ENCODE results near the gene MCTS1.
"Not testable (repeated sequence)": the region's sequence is repeated elsewhere in the genome, so short reads cannot be mapped to it uniquely, and the experiment has no call there.

MCTS1 gene

DNA sequence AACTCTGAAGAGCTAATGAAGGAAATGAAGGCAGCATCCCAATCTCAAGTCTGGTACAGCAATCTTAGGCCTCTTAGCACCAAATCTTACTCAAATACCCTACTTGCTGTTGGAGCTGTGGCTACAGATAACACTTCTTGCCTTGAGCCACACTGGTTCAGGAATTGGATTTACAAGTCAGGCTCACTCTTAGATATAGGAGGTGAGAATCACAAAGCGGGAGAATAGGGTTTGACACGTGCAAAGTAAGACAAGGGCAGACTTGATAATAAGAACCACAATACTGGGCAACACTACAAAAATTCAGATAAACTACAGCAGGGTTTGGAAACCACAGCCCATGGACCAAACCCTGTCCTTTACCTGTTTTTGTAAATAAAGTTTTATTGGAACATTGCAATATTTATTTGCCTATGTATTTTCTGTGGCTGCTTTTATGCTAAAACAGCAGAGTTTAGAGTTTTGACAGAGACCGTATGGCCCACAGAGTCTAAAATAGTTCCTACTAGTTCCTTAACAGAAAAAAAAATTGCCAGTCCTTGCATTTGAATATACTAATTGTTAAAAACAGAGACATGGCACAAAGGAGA, 33.8 kb upstream of the MCTS1 start:
- no peaks in the 10 kb centered on the region for H3K27me3 ChIP-seq (ENCODE audit: control insufficient read depth, insufficient read depth, low read length)
- no peaks in the 10 kb centered on the region for H3K4me1 ChIP-seq (ENCODE audit: control insufficient read depth, insufficient read depth, low read length)
- no peaks in the 10 kb centered on the region for H3K36me3 ChIP-seq (ENCODE audit: control insufficient read depth, insufficient read depth, low read length)
- H3K27ac ChIP-seq (ENCODE audit: low read depth, low read length) = no peak overlapping the region
- no peak overlapping the region for H3K9ac ChIP-seq (ENCODE audit: low read length)
- no peak overlapping the region for H3K4me3 ChIP-seq (ENCODE audit: low read length)

DNA sequence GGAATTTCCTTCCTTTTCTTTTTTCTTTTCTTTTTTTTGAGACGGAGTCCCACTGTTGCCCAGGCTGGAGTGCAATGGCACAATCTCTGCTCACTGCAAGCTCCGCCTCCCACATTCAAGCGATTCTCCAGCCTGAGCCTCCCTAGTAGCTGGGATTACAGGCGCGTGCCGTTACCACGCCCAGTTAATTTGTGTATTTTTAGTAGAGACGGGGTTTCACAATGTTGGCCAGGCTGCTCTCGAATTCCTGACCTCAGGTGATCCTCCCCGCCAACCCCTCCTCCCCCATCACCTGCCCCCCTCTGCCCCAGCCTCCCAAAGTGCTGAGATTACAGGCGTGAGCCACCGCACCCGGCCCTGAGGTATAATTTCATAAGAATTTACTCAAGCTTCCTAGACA, 30.1 kb upstream of the MCTS1 start:
- not testable (repeated sequence) for H3K36me3 ChIP-seq (ENCODE audit: control insufficient read depth, insufficient read depth, low read length); H3K4me1 ChIP-seq (ENCODE audit: control insufficient read depth, insufficient read depth, low read length); H3K27me3 ChIP-seq (ENCODE audit: control insufficient read depth, insufficient read depth, low read length); H3K9ac ChIP-seq (ENCODE audit: low read length); H3K27ac ChIP-seq (ENCODE audit: low read depth, low read length); H3K4me3 ChIP-seq (ENCODE audit: low read length)

- H3K4me3 ChIP-seq (ENCODE audit: low read length) = no peak overlapping the region
- H3K27ac ChIP-seq (ENCODE audit: low read depth, low read length) = no peak overlapping the region
- no peaks in the 10 kb centered on the region for H3K27me3 ChIP-seq (ENCODE audit: control insufficient read depth, insufficient read depth, low read length)
- H3K4me1 ChIP-seq (ENCODE audit: control insufficient read depth, insufficient read depth, low read length) = no peaks in the 10 kb centered on the region
- H3K9ac ChIP-seq (ENCODE audit: low read length) = no peak overlapping the region
- H3K36me3 ChIP-seq (ENCODE audit: control insufficient read depth, insufficient read depth, low read length) = no peaks in the 10 kb centered on the region
Measured at GRCh38 chrX:120575379-120576114, 28.4 kb upstream of the MCTS1 start.

DNA sequence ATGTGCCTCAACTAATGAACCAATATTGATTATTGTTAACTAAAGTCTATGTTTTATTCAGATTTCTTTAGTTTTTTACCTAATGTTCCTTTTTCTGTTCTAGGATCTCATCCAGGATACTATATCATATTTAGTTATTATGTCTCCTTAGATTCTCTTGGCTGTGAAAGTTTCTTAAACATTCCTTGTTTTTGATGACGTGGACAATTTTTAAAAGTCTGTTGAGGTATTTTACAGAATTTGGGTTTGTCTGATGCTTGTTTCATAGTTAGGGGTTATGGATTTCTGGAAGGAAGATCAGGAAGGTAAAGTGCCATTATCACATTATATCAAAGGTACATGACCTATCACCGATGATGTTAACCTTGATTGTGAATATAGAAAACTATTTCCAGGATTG, 18.2 kb upstream of the MCTS1 start:
- no peak overlapping the region for H3K4me3 ChIP-seq (ENCODE audit: low read length)

DNA sequence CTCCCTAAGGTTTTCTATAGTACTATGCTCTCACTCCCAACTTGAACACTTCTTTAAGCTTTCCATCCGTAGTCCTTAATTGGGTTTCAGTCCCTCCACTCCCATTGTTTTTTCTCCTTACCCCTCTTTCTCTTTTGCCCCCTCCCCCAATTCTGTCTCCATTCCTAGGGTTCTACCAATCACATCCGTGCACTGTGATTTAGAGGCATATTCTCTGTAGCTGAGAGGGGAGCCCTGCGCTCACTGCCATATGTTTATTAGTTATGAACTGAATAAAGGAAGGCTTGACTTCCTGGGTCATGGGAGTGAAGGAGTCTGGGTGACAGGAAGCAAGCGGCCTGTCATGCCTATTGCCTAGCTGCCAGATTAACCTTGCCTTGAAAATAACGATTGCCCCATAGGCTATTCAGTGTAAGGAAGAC, 471 bp downstream of the MCTS1 start:
- peak overlapping the region; percentile 57 for H3K9ac ChIP-seq (ENCODE audit: low read length)
- H3K36me3 ChIP-seq (ENCODE audit: control insufficient read depth, insufficient read depth, low read length) = no peaks in the 10 kb centered on the region
- peak overlapping the region; percentile 82 for H3K4me3 ChIP-seq (ENCODE audit: low read length)
- no peaks in the 10 kb centered on the region for H3K27me3 ChIP-seq (ENCODE audit: control insufficient read depth, insufficient read depth, low read length)
- H3K27ac ChIP-seq (ENCODE audit: low read depth, low read length) = peak overlapping the region; percentile 80
- peaks cover 7% of the 10 kb centered on the region for H3K4me1 ChIP-seq (ENCODE audit: control insufficient read depth, insufficient read depth, low read length)

More for the DNA sequence above, 18.2 kb upstream of the MCTS1 start:
- H3K36me3 ChIP-seq (ENCODE audit: control insufficient read depth, insufficient read depth, low read length) = no peaks in the 10 kb centered on the region
- no peaks in the 10 kb centered on the region for H3K4me1 ChIP-seq (ENCODE audit: control insufficient read depth, insufficient read depth, low read length)
- H3K9ac ChIP-seq (ENCODE audit: low read length) = no peak overlapping the region
- no peaks in the 10 kb centered on the region for H3K27me3 ChIP-seq (ENCODE audit: control insufficient read depth, insufficient read depth, low read length)
- no peak overlapping the region for H3K27ac ChIP-seq (ENCODE audit: low read depth, low read length)

- Histone ChIP-seq H3K27ac (ENCODE audit: low read depth, low read length) (no peak overlapping the region), H3K9ac (ENCODE audit: low read length) (no peak overlapping the region), H3K36me3 (ENCODE audit: control insufficient read depth, insufficient read depth, low read length) (no peaks in the 10 kb centered on the region), H3K27me3 (ENCODE audit: control insufficient read depth, insufficient read depth, low read length) (no peaks in the 10 kb centered on the region), H3K4me1 (ENCODE audit: control insufficient read depth, insufficient read depth, low read length) (no peaks in the 10 kb centered on the region), H3K4me3 (ENCODE audit: low read length) (no peak overlapping the region)
Measured at GRCh38 chrX:120612086-120612485, 8.2 kb downstream of the MCTS1 start.

DNA sequence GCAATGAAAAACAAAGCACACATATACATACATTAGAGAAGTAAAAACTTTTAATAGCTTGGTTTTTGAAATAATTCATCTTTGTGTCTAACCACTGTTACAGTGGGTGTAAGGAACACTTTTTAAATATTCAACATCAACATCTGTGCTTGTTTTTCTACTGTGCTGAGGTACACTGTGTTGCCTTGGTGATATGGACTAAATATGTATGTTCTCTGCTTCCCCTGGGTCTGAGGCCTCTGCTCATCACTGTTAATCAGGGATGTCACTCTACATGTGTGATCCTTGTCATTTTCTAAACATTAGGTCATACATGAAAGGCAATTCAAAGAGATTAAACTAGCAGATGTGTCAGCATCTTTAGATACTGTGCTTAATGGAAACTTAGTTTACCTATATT, 10.9 kb downstream of the MCTS1 start:
- Histone ChIP-seq H3K4me1 (ENCODE audit: control insufficient read depth, insufficient read depth, low read length) (no peaks in the 10 kb centered on the region), H3K36me3 (ENCODE audit: control insufficient read depth, insufficient read depth, low read length) (no peaks in the 10 kb centered on the region), H3K4me3 (ENCODE audit: low read length) (no peak overlapping the region), H3K9ac (ENCODE audit: low read length) (no peak overlapping the region), H3K27ac (ENCODE audit: low read depth, low read length) (no peak overlapping the region), H3K27me3 (ENCODE audit: control insufficient read depth, insufficient read depth, low read length) (no peaks in the 10 kb centered on the region)

DNA sequence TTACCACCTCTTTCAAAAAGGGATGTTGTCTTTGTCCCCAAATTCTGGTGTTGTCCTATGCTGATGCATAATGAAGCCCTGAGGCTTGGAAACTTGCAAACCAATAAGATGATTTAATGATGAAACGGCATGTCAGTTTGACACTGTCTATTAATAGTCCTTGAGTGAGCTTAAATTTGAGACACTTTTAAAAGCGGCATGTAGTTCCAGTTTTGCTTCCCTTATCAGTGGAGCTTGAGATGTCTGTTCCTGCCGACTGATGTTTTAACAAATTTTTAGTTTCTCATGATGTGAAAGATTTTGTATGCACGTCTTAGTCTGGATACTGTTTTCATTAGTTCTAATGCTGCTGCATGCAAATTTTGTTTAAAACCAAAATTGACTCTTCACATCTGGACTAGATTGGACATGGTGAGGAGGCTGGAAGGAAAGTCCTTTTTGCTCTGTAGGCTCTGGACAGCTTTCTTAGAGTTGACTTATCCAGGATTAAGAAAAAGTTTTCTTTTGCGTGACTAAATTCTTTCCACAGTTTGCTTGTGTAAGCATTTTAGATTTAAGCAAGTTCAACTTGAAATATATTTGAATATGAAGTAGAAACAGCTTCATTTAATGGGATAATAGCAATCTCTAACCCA, 14.2 kb downstream of the MCTS1 start:
- H3K36me3 ChIP-seq (ENCODE audit: control insufficient read depth, insufficient read depth, low read length) = no peaks in the 10 kb centered on the region
- H3K4me3 ChIP-seq (ENCODE audit: low read length) = no peak overlapping the region

DNA sequence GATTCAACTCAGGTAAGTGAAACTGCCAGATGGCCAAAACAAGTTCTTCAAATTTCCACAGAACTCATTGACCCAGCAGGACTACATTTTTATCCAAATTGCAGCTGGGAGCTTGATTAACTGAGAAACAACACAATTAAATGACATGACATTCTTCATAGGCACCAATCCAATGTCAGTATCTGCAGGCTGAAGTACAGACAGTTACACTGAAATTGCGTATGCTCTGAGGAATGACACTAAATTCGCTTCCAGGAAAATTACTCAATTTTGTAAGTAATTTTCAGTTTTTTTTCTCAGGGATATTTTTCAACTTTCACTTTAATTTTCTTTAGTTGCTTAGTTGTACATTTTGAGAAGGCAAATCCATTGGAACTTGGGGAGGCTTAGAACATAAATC, 21.5 kb downstream of the MCTS1 start:
- Histone ChIP-seq H3K9ac (ENCODE audit: low read length) (no peak overlapping the region), H3K27me3 (ENCODE audit: control insufficient read depth, insufficient read depth, low read length) (no peaks in the 10 kb centered on the region), H3K4me3 (ENCODE audit: low read length) (no peak overlapping the region), H3K27ac (ENCODE audit: low read depth, low read length) (no peak overlapping the region), H3K36me3 (ENCODE audit: control insufficient read depth, insufficient read depth, low read length) (no peaks in the 10 kb centered on the region), H3K4me1 (ENCODE audit: control insufficient read depth, insufficient read depth, low read length) (no peaks in the 10 kb centered on the region)

More for the DNA sequence above, 14.2 kb downstream of the MCTS1 start:
- H3K27ac ChIP-seq (ENCODE audit: low read depth, low read length) = no peak overlapping the region
- no peak overlapping the region for H3K9ac ChIP-seq (ENCODE audit: low read length)
- H3K27me3 ChIP-seq (ENCODE audit: control insufficient read depth, insufficient read depth, low read length) = no peaks in the 10 kb centered on the region
- H3K4me1 ChIP-seq (ENCODE audit: control insufficient read depth, insufficient read depth, low read length) = no peaks in the 10 kb centered on the region

DNA sequence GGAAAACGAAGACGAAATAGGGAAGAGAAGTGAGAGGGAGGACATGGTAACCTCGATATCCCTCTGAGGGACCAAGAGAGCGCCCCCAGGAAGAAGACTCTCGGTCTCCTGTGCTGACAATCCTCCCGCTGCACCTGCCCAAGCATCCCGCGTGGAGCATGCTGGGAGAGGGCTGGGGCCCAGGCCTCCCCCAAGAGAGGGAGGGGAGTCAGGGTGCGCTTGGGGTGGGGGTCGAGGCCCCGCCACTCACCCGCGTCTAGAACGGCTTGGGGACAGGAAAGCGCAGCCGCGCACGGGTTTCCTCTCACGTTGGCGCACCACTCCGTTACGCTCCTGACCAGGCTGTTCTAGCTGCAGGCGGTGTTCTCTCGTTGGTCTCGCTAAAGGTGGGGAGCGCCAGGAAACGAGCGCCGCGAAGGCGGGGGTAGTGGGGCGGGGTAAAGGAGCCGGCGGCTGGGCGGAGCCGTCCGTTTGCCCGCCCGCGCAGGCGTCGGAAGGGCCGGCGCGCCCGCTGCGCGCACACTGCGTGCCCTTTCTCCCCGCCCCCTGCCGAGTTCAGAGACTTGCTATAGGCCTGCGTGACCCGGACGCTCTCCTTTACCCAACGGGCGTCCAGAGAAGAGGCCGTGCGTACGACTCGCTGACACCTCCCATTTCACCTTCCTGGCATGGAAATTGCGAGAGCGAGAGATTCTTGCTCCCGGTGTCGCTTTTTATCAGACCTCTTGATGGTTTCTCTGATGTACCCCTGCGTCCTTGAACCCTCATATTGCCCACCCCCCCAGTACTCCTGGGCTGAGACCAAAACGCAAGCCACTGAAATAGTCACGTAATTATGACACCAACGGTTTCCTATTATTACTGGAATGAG, 26.0 kb downstream of the MCTS1 start, which contains the start of gene C1GALT1C1:
Gene C1GALT1C1 (minus strand): TSS at position 388 of the 871 bp plus-strand sequence. CDS start 2,888 bp downstream, outside the sequence.
- Histone ChIP-seq H3K27ac (ENCODE audit: low read depth, low read length) (peak within 1 kb of the TSS; percentile 86), H3K4me1 (ENCODE audit: control insufficient read depth, insufficient read depth, low read length) (peaks cover 2% of the 10 kb centered on the region), H3K36me3 (ENCODE audit: control insufficient read depth, insufficient read depth, low read length) (no peaks in the 10 kb centered on the region), H3K27me3 (ENCODE audit: control insufficient read depth, insufficient read depth, low read length) (no peaks in the 10 kb centered on the region), H3K9ac (ENCODE audit: low read length) (peak within 1 kb of the TSS; percentile 25), H3K4me3 (ENCODE audit: low read length) (peak within 1 kb of the TSS; percentile 59)

DNA sequence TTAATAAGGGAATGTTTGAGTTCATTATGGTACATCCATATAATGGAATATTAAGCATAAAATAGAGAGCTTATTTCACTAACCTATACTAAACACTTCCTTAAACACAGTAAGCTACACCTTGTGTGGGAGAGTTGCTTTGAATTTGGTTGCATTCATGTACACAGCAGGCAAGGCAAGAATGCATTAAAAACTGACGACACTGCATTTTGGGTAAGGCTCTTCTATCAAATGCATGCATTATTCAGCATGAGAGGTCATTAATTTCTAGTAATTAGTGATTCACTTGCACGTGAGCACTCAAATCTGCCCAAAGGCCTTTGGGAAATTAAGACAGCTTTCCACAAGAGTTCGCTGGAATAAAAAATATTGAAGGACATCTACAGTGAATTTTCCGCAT, 34.7 kb downstream of the MCTS1 start:
- Histone ChIP-seq H3K27me3 (ENCODE audit: control insufficient read depth, insufficient read depth, low read length) (no peaks in the 10 kb centered on the region), H3K27ac (ENCODE audit: low read depth, low read length) (no peak overlapping the region), H3K36me3 (ENCODE audit: control insufficient read depth, insufficient read depth, low read length) (no peaks in the 10 kb centered on the region), H3K9ac (ENCODE audit: low read length) (no peak overlapping the region), H3K4me3 (ENCODE audit: low read length) (no peak overlapping the region), H3K4me1 (ENCODE audit: control insufficient read depth, insufficient read depth, low read length) (no peaks in the 10 kb centered on the region)

GRCh38 chrX:120642871-120643270, 39.0 kb downstream of the MCTS1 start:
- no peaks in the 10 kb centered on the region for H3K36me3 ChIP-seq (ENCODE audit: control insufficient read depth, insufficient read depth, low read length)

More at GRCh38 chrX:120642871-120643270, 39.0 kb downstream of the MCTS1 start:
- Histone ChIP-seq H3K9ac (ENCODE audit: low read length) (no peak overlapping the region), H3K4me3 (ENCODE audit: low read length) (no peak overlapping the region), H3K27ac (ENCODE audit: low read depth, low read length) (no peak overlapping the region), H3K27me3 (ENCODE audit: control insufficient read depth, insufficient read depth, low read length) (no peaks in the 10 kb centered on the region), H3K4me1 (ENCODE audit: control insufficient read depth, insufficient read depth, low read length) (no peaks in the 10 kb centered on the region)
